Measurements from ENCODE around the gene SYT6. TPM values are rescaled to one million over a fixed set of nuclear protein-coding genes. Genes with fewer than 3 reads are reported as not detected.

The SYT6 gene
- total and polyA plus RNA-seq, 7 experiments from 2014 or later: not detected

- H3K4me3 Mint-ChIP-seq: no peak overlapping the region
- Histone ChIP-seq H3K9me3 (ENCODE audit: control insufficient read depth in 2 of 3, low read length in 3 of 3) (no peaks in the 10 kb centered on the region), H3K27ac (ENCODE audit: low read depth, low read length) (no peak overlapping the region), H3K27me3 (ENCODE audit: control insufficient read depth in 2 of 2, insufficient read depth in 2 of 2, low read length in 2 of 2) (no peaks in the 10 kb centered on the region), H3K36me3 (ENCODE audit: control insufficient read depth in 2 of 3, insufficient read depth in 3 of 3, low read length in 3 of 3) (no peaks in the 10 kb centered on the region), H3K4me1 (ENCODE audit: control insufficient read depth in 2 of 2, insufficient read depth in 2 of 2, low read length in 2 of 2) (no peaks in the 10 kb centered on the region), H3K4me3 (ENCODE audit: low read length) (no peak overlapping the region)
- ChIA-PET CTCF (no interaction called here), POLR2A (no interaction called here)
- intact Hi-C loops (cut with micrococcal nuclease): no loop called here
- H3K9me3 Mint-ChIP-seq: peaks cover 0 to 2% (median 0%) of the 10 kb centered on the region in 11 donors
- DNase-seq (no peak), ATAC-seq (no peak)
- no peaks in the 10 kb centered on the region for H3K36me3 Mint-ChIP-seq
- no peaks in the 10 kb centered on the region for H3K4me1 Mint-ChIP-seq
- no peak overlapping the region for H3K27ac Mint-ChIP-seq
- peaks cover 0 to 5% (median 0%) of the 10 kb centered on the region in 5 donors for H3K27me3 Mint-ChIP-seq
Observed at GRCh38 chr1:114173680-114174079, 20.0 kb upstream of the SYT6 start.

GRCh38 chr1:114169509-114169908 lies 15.8 kb upstream of the SYT6 start:
- POLR2A ChIA-PET: no interaction called here
- Mint-ChIP-seq H3K4me1 (no peaks in the 10 kb centered on the region), H3K27ac (no peak overlapping the region), H3K9me3 (peaks cover 0 to 3% (median 0%) of the 10 kb centered on the region in 11 donors), H3K27me3 (no peaks in the 10 kb centered on the region), H3K36me3 (no peaks in the 10 kb centered on the region), H3K4me3 (no peak overlapping the region)
- intact Hi-C loops (cut with micrococcal nuclease): no loop called here
- no peaks in the 10 kb centered on the region for H3K36me3 ChIP-seq (ENCODE audit: control insufficient read depth in 2 of 3, insufficient read depth in 3 of 3, low read length in 3 of 3)
- ATAC-seq (no peak), DNase-seq (no peak)
- CTCF ChIA-PET: no interaction called here
- H3K27me3 ChIP-seq (ENCODE audit: control insufficient read depth in 2 of 2, insufficient read depth in 2 of 2, low read length in 2 of 2): no peaks in the 10 kb centered on the region
- H3K4me1 ChIP-seq (ENCODE audit: control insufficient read depth in 2 of 2, insufficient read depth in 2 of 2, low read length in 2 of 2): no peaks in the 10 kb centered on the region
- no peak overlapping the region for H3K27ac ChIP-seq (ENCODE audit: low read depth, low read length)
- H3K4me3 ChIP-seq (ENCODE audit: low read length): no peak overlapping the region
- no peaks in the 10 kb centered on the region for H3K9me3 ChIP-seq (ENCODE audit: control insufficient read depth in 2 of 3, low read length in 3 of 3)

GRCh38 chr1:114167226-114167625 lies 13.6 kb upstream of the SYT6 start:
- Mint-ChIP-seq H3K9me3 (peaks cover 0 to 3% (median 0%) of the 10 kb centered on the region in 11 donors), H3K4me3 (no peak overlapping the region), H3K27ac (no peak overlapping the region), H3K36me3 (no peaks in the 10 kb centered on the region), H3K27me3 (peaks cover 0 to 10% (median 6%) of the 10 kb centered on the region in 5 donors), H3K4me1 (no peaks in the 10 kb centered on the region)
- Histone ChIP-seq H3K27ac (ENCODE audit: low read depth, low read length) (no peak overlapping the region), H3K27me3 (ENCODE audit: control insufficient read depth in 2 of 2, insufficient read depth in 2 of 2, low read length in 2 of 2) (no peaks in the 10 kb centered on the region), H3K4me3 (ENCODE audit: low read length) (no peak overlapping the region), H3K9me3 (ENCODE audit: control insufficient read depth in 2 of 3, low read length in 3 of 3) (no peaks in the 10 kb centered on the region), H3K4me1 (ENCODE audit: control insufficient read depth in 2 of 2, insufficient read depth in 2 of 2, low read length in 2 of 2) (no peaks in the 10 kb centered on the region), H3K36me3 (ENCODE audit: control insufficient read depth in 2 of 3, insufficient read depth in 3 of 3, low read length in 3 of 3) (no peaks in the 10 kb centered on the region)
- ChIA-PET POLR2A (no interaction called here), CTCF (no interaction called here)
- intact Hi-C loops (cut with micrococcal nuclease): no loop called here
- DNase-seq: no peak
- ATAC-seq: no peak

- no peak for ATAC-seq
- no peaks in the 10 kb centered on the region for H3K36me3 ChIP-seq (ENCODE audit: control insufficient read depth in 2 of 3, insufficient read depth in 3 of 3, low read length in 3 of 3)
- CTCF ChIA-PET: no interaction called here
- Mint-ChIP-seq H3K4me3 (no peak overlapping the region), H3K27ac (no peak overlapping the region), H3K9me3 (peaks cover 0 to 3% (median 0%) of the 10 kb centered on the region in 11 donors), H3K4me1 (no peaks in the 10 kb centered on the region), H3K36me3 (no peaks in the 10 kb centered on the region), H3K27me3 (peaks cover 12 to 28% (median 21%) of the 10 kb centered on the region in 5 donors)
- POLR2A ChIA-PET: no interaction called here
- intact Hi-C loops (cut with micrococcal nuclease): no loop called here
- H3K4me1 ChIP-seq (ENCODE audit: control insufficient read depth in 2 of 2, insufficient read depth in 2 of 2, low read length in 2 of 2): no peaks in the 10 kb centered on the region
- DNase-seq: no peak
- H3K9me3 ChIP-seq (ENCODE audit: control insufficient read depth in 2 of 3, low read length in 3 of 3): no peaks in the 10 kb centered on the region
- no peak overlapping the region for H3K4me3 ChIP-seq (ENCODE audit: low read length)
- H3K27me3 ChIP-seq (ENCODE audit: control insufficient read depth in 2 of 2, insufficient read depth in 2 of 2, low read length in 2 of 2): no peaks in the 10 kb centered on the region
- H3K27ac ChIP-seq (ENCODE audit: low read depth, low read length): no peak overlapping the region
Observed at GRCh38 chr1:114164840-114165543, 11.3 kb upstream of the SYT6 start.

GRCh38 chr1:114159941-114160340 lies 6.3 kb upstream of the SYT6 start:
- no peak for DNase-seq
- ATAC-seq: no peak
- Histone ChIP-seq H3K27ac (ENCODE audit: low read depth, low read length) (no peak overlapping the region), H3K9me3 (ENCODE audit: control insufficient read depth in 2 of 3, low read length in 3 of 3) (no peaks in the 10 kb centered on the region), H3K36me3 (ENCODE audit: control insufficient read depth in 2 of 3, insufficient read depth in 3 of 3, low read length in 3 of 3) (no peaks in the 10 kb centered on the region), H3K4me1 (ENCODE audit: control insufficient read depth in 2 of 2, insufficient read depth in 2 of 2, low read length in 2 of 2) (no peaks in the 10 kb centered on the region), H3K4me3 (ENCODE audit: low read length) (no peak overlapping the region), H3K27me3 (ENCODE audit: control insufficient read depth in 2 of 2, insufficient read depth in 2 of 2, low read length in 2 of 2) (peaks cover 0 to 11% of the 10 kb centered on the region in 2 donors)
- Mint-ChIP-seq H3K36me3 (peaks cover 0 to 5% (median 0%) of the 10 kb centered on the region in 5 donors), H3K4me1 (peaks cover 0 to 1% (median 0%) of the 10 kb centered on the region in 7 donors), H3K27me3 (peaks cover 40 to 73% (median 50%) of the 10 kb centered on the region in 5 donors), H3K9me3 (peaks cover 0 to 5% (median 0%) of the 10 kb centered on the region in 11 donors), H3K4me3 (no peak overlapping the region), H3K27ac (no peak overlapping the region)
- ChIA-PET POLR2A (no interaction called here), CTCF (no interaction called here)
- intact Hi-C loops (cut with micrococcal nuclease): no loop called here

- ChIA-PET CTCF (interaction anchor here (0.6 kb wide), 1 partner anchor 37 kb away, joined by 3 read pairs; no protein-coding TSS in a partner anchor), POLR2A (no interaction called here)
- H3K4me3 ChIP-seq (ENCODE audit: low read length): no peak overlapping the region
- H3K27ac Mint-ChIP-seq: no peak overlapping the region
- DNase-seq: no peak
- H3K9me3 Mint-ChIP-seq: peaks cover 0 to 5% (median 0%) of the 10 kb centered on the region in 11 donors
- ATAC-seq: no peak
- H3K36me3 Mint-ChIP-seq: peaks cover 0 to 5% (median 0%) of the 10 kb centered on the region in 5 donors
- H3K4me3 Mint-ChIP-seq: no peak overlapping the region
- H3K9me3 ChIP-seq (ENCODE audit: control insufficient read depth in 2 of 3, low read length in 3 of 3): no peaks in the 10 kb centered on the region
- no peaks in the 10 kb centered on the region for H3K36me3 ChIP-seq (ENCODE audit: control insufficient read depth in 2 of 3, insufficient read depth in 3 of 3, low read length in 3 of 3)
- peaks cover 3 to 27% of the 10 kb centered on the region in 2 donors for H3K27me3 ChIP-seq (ENCODE audit: control insufficient read depth in 2 of 2, insufficient read depth in 2 of 2, low read length in 2 of 2)
- peaks cover 6 to 16% of the 10 kb centered on the region in 2 donors for H3K4me1 ChIP-seq (ENCODE audit: control insufficient read depth in 2 of 2, insufficient read depth in 2 of 2, low read length in 2 of 2)
- H3K27me3 Mint-ChIP-seq: peaks cover 52 to 75% (median 61%) of the 10 kb centered on the region in 5 donors
- no peak overlapping the region for H3K27ac ChIP-seq (ENCODE audit: low read depth, low read length)
- peaks cover 5 to 12% (median 11%) of the 10 kb centered on the region in 7 donors for H3K4me1 Mint-ChIP-seq
- intact Hi-C loops (cut with micrococcal nuclease): no loop called here
Observed at GRCh38 chr1:114157275-114157660, 3.6 kb upstream of the SYT6 start.

Data from naive thymus-derived CD4-positive, alpha-beta T cell (primary cell).